Activated T-cell treated with anti-CD3 and anti-CD28 coated beads, Interleukin-2, amount 50 U/mL, for 48 hours (primary cell): Measurements from ENCODE around the gene PSME2.

Experiments
- DNase-seq, 2 experiments: peaks; one replicate each; pipeline ENCODE4 v3.0.0-alpha.2; 2020

Gene PSME2

DNA sequence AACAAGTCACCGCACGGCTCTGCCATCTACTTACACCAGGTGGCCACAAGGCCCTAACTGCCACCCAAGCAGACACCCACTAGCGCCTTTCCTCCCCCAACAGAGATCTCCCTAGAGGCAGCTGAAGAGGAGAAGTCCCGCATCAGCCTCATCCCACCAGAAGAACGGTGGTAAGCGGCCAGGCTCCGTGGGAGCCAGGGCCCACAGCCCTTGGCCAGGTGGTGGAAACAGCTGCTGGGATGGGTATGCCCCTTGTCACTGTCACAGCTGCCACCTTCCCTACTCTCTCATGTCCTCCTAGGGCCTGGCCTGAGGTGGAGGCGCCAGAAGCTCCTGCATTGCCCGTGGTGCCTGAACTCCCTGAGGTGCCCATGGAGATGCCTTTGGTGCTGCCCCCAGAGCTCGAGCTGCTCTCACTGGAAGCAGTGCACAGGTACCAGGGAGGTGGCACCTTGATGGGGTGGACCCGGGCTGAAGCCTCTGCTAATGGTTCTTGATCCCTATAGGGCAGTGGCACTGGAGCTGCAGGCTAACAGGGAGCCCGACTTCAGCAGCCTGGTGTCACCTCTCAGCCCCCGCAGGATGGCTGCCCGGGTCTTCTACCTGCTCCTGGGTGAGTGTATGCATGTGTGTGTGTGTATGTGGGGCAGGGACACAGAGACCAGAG lies 33.0 kb upstream of the PSME2 start:
- no peak for DNase-seq

DNA sequence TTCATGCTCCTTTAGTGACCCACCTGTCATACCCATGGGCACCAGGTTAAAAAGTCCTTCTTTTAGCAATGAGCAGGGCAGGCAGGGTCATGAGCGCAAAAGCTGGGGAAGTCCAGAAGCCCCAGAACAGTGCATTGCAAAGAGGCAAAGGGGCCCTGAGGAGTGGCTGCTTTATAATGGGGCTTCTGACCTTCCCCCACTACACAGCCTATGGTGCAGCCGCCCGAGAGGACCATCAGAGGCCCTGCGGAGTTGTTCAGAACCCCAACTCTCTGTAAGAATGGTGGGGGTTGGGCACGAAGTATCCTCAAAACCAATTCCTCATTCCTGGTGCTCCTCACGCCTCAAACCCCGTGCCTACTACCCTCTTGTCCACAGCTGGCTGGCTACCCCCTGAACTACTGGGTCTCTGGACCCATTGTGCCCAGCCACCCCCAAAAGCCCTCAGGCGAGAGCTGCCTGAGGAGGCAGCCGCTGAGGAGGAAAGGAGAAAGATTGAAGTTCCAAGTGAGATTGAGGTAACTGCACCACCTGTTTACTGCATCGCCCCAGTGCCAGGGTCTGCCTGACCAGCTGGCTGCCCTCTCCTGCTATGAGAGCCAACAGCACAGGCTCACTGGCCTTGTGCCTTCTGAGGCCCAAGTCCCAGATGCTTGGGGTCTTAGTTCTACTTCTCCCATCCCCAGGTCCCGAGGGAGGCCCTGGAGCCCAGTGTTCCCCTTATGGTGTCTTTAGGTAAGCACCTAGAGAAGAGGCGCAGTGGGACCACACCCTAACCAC lies 32.2 kb upstream of the PSME2 start:
- DNase-seq: no peak

GRCh38 chr14:24177891-24178290 lies 31.5 kb upstream of the PSME2 start:
- no peak for DNase-seq

GRCh38 chr14:24177041-24177825 lies 30.8 kb upstream of the PSME2 start:
- no peak for DNase-seq

- no peak for DNase-seq
These were observed 30.2 kb upstream of the PSME2 start for GRCh38 chr14:24176599-24176998.

- no peak for DNase-seq
These were observed 26.5 kb upstream of the PSME2 start for GRCh38 chr14:24172871-24173281.

DNA sequence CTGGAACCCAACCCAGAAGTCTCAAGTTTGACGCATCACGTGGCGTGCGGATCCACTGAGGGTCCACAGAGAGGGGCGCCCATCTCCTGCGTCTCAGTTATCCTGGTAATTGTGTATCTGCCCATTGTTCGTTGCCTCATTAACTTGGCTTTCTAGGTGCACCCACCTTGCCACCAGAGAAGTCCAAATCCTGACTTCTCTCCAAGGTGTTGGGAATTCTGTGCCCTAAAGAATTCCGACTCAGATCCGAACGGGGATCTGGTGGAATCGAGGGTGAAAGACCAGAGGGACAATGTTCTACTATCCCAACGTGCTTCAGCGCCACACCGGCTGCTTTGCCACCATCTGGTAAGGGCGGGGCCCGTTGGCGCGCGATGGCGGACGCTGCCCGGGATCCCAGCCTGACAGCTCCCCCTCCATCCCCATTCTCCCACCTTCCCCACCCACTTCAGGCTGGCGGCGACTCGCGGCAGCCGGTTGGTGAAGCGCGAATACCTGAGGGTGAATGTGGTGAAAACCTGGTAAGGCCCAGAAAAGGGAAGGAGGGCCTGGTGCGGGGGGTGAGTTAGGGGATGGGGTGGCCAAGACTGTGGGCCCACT lies 26.0 kb upstream of the PSME2 start:
- DNase-seq: no peak

- peak; percentile 79 to 81 for DNase-seq
These were observed 25.2 kb upstream of the PSME2 start, which contains the start of gene REC8 for GRCh38 chr14:24171422-24172260. Gene REC8 (plus strand): TSS chr14:24172080. CDS start chr14:24172553, 473 bp downstream.

GRCh38 chr14:24167469-24168114 lies 21.2 kb upstream of the PSME2 start:
- DNase-seq: no peak

DNA sequence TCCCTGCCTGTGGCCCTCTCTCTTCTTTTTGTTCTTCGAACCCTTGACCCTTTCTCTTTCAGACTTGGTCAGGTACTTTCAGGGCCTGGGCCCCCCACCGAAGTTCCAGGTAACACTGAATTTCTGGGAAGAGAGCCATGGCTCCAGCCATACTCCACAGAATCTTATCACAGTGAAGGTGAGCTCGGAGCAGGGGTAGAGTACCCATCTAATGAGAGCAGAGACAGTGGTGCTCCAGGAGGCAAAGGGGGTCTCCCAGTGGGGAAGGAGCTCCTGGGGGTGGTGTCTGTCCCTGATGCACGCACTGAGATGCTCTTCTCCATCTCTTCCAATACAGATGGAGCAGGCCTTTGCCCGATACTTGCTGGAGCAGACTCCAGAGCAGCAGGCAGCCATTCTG lies 19.4 kb upstream of the PSME2 start:
- no peak for DNase-seq

DNA sequence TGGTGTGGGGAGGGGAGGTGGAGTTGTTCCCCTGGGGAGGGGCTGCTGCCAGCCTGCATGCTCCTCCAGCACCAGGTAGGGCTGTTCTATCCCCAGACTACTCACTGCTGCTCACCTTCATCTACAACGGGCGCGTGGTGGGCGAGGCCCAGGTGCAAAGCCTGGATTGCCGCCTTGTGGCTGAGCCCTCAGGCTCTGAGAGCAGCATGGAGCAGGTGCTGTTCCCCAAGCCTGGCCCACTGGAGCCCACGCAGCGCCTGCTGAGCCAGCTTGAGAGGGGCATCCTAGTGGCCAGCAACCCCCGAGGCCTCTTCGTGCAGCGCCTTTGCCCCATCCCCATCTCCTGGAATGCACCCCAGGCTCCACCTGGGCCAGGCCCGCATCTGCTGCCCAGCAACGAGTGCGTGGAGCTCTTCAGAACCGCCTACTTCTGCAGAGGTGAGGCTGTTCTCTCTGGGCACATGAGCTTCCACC lies 18.1 kb upstream of the PSME2 start:
- no peak for DNase-seq

DNA sequence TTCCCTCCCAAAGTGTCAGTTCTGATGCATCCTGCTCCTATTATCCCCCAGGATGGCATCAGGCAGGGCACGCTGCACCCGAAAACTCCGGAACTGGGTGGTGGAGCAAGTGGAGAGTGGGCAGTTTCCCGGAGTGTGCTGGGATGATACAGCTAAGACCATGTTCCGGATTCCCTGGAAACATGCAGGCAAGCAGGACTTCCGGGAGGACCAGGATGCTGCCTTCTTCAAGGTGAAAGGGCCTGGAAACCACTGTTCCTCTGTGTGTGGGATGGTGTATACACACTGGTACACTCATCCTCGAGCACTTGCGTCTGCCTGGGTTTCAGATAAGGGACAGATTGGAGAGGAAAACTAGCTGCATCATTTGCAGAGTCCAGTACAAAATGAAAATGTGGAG lies 15.7 kb upstream of the PSME2 start:
- DNase-seq: peak in 1 of 2 experiments; percentile 50

GRCh38 chr14:24160850-24161804 lies 14.7 kb upstream of the PSME2 start, which contains the start of gene IRF9:
Gene IRF9 (plus strand): TSS chr14:24161265. CDS start chr14:24162145, 880 bp downstream.
- peak; percentile 100 for DNase-seq

- no peak for DNase-seq
These were observed 14.1 kb upstream of the PSME2 start for GRCh38 chr14:24160499-24160849.

GRCh38 chr14:24159777-24160498 lies 13.5 kb upstream of the PSME2 start:
- DNase-seq: no peak

DNA sequence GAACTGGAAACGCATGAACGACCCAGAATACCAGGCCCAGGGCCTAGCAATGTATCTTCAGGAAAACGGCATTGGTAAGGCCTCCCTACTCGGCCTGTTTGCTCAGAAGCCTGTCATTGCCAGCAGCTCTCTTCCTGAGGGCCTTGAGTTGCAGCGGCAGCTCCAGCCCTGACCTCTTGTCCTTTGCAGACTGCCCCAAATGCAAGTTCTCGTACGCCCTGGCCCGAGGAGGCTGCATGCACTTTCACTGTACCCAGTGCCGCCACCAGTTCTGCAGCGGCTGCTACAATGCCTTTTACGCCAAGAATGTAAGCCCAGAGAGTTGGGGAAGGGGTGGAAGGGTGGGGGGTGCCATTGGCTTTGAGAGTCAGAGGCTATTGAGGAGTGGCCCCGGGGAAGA lies 10.9 kb upstream of the PSME2 start:
- no peak for DNase-seq

DNA sequence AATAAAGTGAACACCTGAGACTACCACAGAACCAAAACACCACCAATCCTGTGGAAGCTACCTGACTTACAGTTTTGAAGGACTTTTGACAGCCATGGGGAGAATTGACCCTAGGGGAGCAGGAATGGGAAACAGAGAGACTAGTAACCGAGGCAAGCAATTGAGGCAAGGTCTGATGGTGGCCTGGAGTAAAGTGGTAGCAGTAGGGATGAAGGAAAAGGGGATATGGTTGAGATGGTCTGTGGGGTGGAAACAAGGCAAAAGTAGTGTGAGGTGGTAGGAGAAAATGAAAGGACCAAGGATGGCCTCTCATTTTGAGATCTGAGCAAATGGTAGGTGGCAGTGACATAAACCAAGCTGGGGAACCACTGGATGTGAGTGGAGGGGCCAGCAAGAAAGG lies 10.4 kb upstream of the PSME2 start:
- no peak for DNase-seq

DNA sequence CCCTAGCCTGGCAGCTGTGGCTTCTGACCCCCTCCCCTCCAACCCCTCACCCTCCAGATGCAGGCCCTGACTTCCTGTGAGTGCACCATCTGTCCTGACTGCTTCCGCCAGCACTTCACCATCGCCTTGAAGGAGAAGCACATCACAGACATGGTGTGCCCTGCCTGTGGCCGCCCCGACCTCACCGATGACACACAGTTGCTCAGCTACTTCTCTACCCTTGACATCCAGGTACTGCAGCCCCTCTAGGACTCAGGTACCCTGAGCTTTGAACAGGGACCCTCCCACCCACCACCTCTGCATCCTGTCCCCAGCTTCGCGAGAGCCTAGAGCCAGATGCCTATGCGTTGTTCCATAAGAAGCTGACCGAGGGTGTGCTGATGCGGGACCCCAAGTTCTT lies 8.7 kb upstream of the PSME2 start:
- no peak for DNase-seq

DNA sequence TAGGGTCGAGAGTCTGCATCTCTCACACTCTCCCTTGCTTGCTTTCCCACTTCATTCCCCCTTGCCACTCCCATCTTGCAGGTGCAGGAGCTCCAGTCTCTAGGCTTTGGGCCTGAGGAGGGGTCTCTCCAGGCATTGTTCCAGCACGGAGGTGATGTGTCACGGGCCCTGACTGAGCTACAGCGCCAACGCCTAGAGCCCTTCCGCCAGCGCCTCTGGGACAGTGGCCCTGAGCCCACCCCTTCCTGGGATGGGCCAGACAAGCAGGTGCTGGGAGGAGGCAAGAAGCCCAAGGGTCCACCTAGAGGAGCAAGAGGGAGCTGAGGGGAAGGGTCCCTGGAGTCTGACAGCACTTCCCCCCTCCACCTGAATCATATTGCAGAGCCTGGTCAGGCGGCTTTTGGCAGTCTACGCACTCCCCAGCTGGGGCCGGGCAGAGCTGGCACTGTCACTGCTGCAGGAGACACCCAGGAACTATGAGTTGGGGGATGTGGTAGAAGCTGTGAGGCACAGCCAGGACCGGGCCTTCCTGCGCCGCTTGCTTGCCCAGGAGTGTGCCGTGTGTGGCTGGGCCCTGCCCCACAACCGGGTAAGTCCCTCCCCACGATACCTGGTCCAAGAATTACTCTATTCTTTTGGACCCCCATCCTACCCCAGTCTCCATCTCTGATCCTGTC lies 5.1 kb upstream of the PSME2 start:
- no peak for DNase-seq
